GM12878 (cell line): Measurements from ENCODE around the gene FAM81A. TPM values are rescaled to one million over a fixed set of nuclear protein-coding genes. Genes with fewer than 3 reads are reported as not detected.

ENCODE experiments used
- ATAC-seq: fragments of 200-7000 bp; cut with Tn5 transposase; 3 replicates; pipeline ENCODE4 v1.9.1; 2020; ENCODE audit warnings: mild to moderate bottlenecking, moderate library complexity
- BruUV-seq: library from RNA; stranded (reverse); fragments of 400-500 nt; replicated peaks from 2 replicates; lab custom pipeline; 2021; lab: Mats Ljungman, UMichigan
- CTCF ChIA-PET: fragments of 300-600 bp; sonication (Branson Sonifier 250); formaldehyde crosslinking; extraction: SDS; loops from one replicate; lab custom pipeline; 2021; ENCODE audit warnings: inconsistent platforms; lab: Yijun Ruan, JAX
- POLR2A ChIA-PET: fragments of 350-600 bp; formaldehyde crosslinking; extraction: SDS; loops from one replicate; lab custom pipeline; 2021; ENCODE audit warnings: inconsistent platforms; lab: Charles Lee
- RAD21 ChIA-PET: fragments of 300-600 bp; sonication (Branson Sonifier 250); formaldehyde crosslinking; loops from one replicate; lab custom pipeline; 2023; ENCODE audit warnings: antibody characterized with exemption; ENCODE audit not compliant: unreplicated experiment; lab: Charles Lee
- SMC1A ChIA-PET: fragments of 300-600 bp; sonication (Branson Sonifier 250); formaldehyde crosslinking; loops from one replicate; lab custom pipeline; 2023; ENCODE audit not compliant: unreplicated experiment, uncharacterized antibody; lab: Charles Lee
- DNase-seq: peaks from one replicate; pipeline ENCODE4 v3.0.0-alpha.2; 2011; ENCODE audit warnings: low read depth, low spot score
- FAIRE-seq: peaks from 3 replicates; lab custom pipeline; 2011; peaks lifted over from hg19 to GRCh38; lab: Jason Lieb, UNC
- H2AFZ ChIP-seq: 2 replicates; pipeline ENCODE4 v1.6.0; 2011; ENCODE audit warnings: low read depth, low read length, control low read depth; ENCODE audit not compliant: control insufficient read depth
- H3K27ac ChIP-seq: 2 replicates; pipeline ENCODE4 v1.5.1; 2011; ENCODE audit warnings: control low read depth; ENCODE audit not compliant: control insufficient read depth, insufficient read depth
- H3K27me3 ChIP-seq, 2 experiments: replicated peaks in 1 of 2; 2 replicates each; pipeline versions ENCODE4 v1.6.0 to v1.6.1; 2011; ENCODE audit warnings: low read length in 1 of 2; ENCODE audit not compliant: control insufficient read depth in 2 of 2, insufficient read depth in 2 of 2
- H3K36me3 ChIP-seq, 2 experiments: 2 replicates each; pipeline ENCODE4 v1.5.1; 2011; ENCODE audit warnings: low read length in 1 of 2; ENCODE audit not compliant: control insufficient read depth in 2 of 2, insufficient read depth in 2 of 2
- H3K4me1 ChIP-seq: 2 replicates; pipeline ENCODE4 v1.6.1; 2011; ENCODE audit warnings: mild to moderate bottlenecking, low read length, moderate library complexity, mixed read lengths; ENCODE audit not compliant: control insufficient read depth, insufficient read depth
- H3K4me2 ChIP-seq: 2 replicates; pipeline ENCODE4 v1.6.0; 2011; ENCODE audit warnings: control low read depth; ENCODE audit not compliant: control insufficient read depth, insufficient read depth
- H3K4me3 ChIP-seq: fragments of 200-600 bp; sonication (generic); 2 replicates; pipeline ENCODE4 v1.5.1; 2016
- H3K79me2 ChIP-seq: 2 replicates; pipeline ENCODE4 v1.6.0; 2011; ENCODE audit warnings: low read length; ENCODE audit not compliant: control insufficient read depth, insufficient read depth
- H3K9ac ChIP-seq: 2 replicates; pipeline ENCODE4 v1.8.0; 2011; ENCODE audit warnings: low read length, control low read depth, mixed read lengths; ENCODE audit not compliant: control insufficient read depth, insufficient read depth
- H3K9me3 ChIP-seq: replicated peaks from 3 replicates; pipeline ENCODE4 v1.5.1; 2011; ENCODE audit warnings: mild to moderate bottlenecking, low read length; ENCODE audit not compliant: control insufficient read depth, insufficient read depth
- H4K20me1 ChIP-seq: 2 replicates; pipeline ENCODE4 v1.6.0; 2011; ENCODE audit not compliant: control insufficient read depth, insufficient read depth
- CBX5 ChIP-seq: sonication (generic); IDR thresholded peaks from 2 replicates; pipeline ENCODE4 v1.6.1; 2016; ENCODE audit warnings: low read depth, moderate library complexity, mild to moderate bottlenecking, inconsistent platforms
- CTCF ChIP-seq, 3 experiments: IDR thresholded peaks in 2 of 3; conservative IDR thresholded peaks in 1 of 3; 2 replicates each; pipeline ENCODE4 v1.5.1; 2011; ENCODE audit warnings: low read depth in 3 of 3, low read length in 3 of 3, mild to moderate bottlenecking in 3 of 3, control low read depth in 2 of 3, moderate library complexity in 2 of 3, inconsistent platforms in 1 of 3, mixed read lengths in 1 of 3; ENCODE audit not compliant: control insufficient read depth in 2 of 3, insufficient read depth in 1 of 3; ENCODE audit errors: extremely low read depth in 1 of 3
- DPF2 ChIP-seq: fragments of 450-650 bp; IDR thresholded peaks from 2 replicates; pipeline ENCODE4 v1.6.1; 2017; ENCODE audit warnings: mild to moderate bottlenecking
- KAT2A ChIP-seq: conservative IDR thresholded peaks from 2 replicates; pipeline ENCODE4 v1.6.1; 2011; ENCODE audit warnings: low read depth, low read length; ENCODE audit not compliant: control insufficient read depth
- SUPT20H ChIP-seq: IDR thresholded peaks from 2 replicates; pipeline ENCODE4 v1.6.1; 2011; ENCODE audit warnings: low read depth, mild to moderate bottlenecking, low read length, moderate library complexity, borderline replicate concordance; ENCODE audit not compliant: control insufficient read depth
- ZNF217 ChIP-seq: fragments of 450-650 bp; IDR thresholded peaks from 2 replicates; pipeline ENCODE4 v1.6.1; 2017; ENCODE audit warnings: antibody characterized with exemption, mild to moderate bottlenecking
- WGBS: methylation state at CpG from one replicate; pipeline ENCODE4 v1.1.6; 2016; ENCODE audit warnings: low lambda C conversion rate; ENCODE audit not compliant: insufficient replicate concordance, insufficient coverage; ENCODE audit errors: missing lambda C conversion rate; 5-methylcytosine and 5-hydroxymethylcytosine counted together
- in situ Hi-C: fragments of 300-500 bp; cut with MboI; formaldehyde crosslinking; loops from 9 replicates; pipeline ENCODE4 v1.14.3; 2018; ENCODE audit warnings: mixed read lengths
- intact Hi-C: fragments of 100-400 bp; cut with micrococcal nuclease; formaldehyde crosslinking; loops from one replicate; pipeline ENCODE4 v1.14.2; 2022; ENCODE audit not compliant: unreplicated experiment
- polyA plus RNA-seq, 11 experiments: library from polyadenylated mRNA; depleted of rRNA in 4 of 11; unstranded in 6 of 11; stranded (reverse) in 5 of 11; fragments of >200 nt; fragmentation: Nextera tagmentation in 4 of 11; fragmentation: Illumina TruSeq in 1 of 11; extraction: Ambion mirVana in 4 of 11; extraction: Trizol in 1 of 11; gene quantifications; 1 replicate in 1 of 11; 2 replicates in 10 of 11; pipeline versions ENCODE4 v1.2.1 to v1.2.3, GENCODE V29; 2011 to 2016; ENCODE audit warnings: inconsistent platforms in 2 of 11, missing spikeins in 2 of 11, low read depth in 1 of 11
- total RNA-seq, 4 experiments: library from RNA; depleted of rRNA in 3 of 4; stranded (reverse); fragments of >200 nt in 3 of 4; fragmentation: Illumina TruSeq in 1 of 4; extraction: Trizol in 1 of 4; gene quantifications; 2 replicates each; pipeline versions ENCODE4 v1.2.1 to v1.2.3, GENCODE V29; 2013 to 2021
- TF ChIP-seq, protein P1 (sequence below): fragments of 450-650 bp; IDR thresholded peaks from 2 replicates; pipeline ENCODE4 v1.6.1; 2018; ENCODE audit warnings: mild to moderate bottlenecking, low read depth, moderate library complexity; ENCODE audit not compliant: partially characterized antibody

FAM81A gene
- total and polyA plus RNA-seq, 10 of the 15 experiments (the other 5 are each of a cell fraction or from before 2014, with no cell fraction given), result 0.18 to 34.5 (median 16.2) TPM

DNA sequence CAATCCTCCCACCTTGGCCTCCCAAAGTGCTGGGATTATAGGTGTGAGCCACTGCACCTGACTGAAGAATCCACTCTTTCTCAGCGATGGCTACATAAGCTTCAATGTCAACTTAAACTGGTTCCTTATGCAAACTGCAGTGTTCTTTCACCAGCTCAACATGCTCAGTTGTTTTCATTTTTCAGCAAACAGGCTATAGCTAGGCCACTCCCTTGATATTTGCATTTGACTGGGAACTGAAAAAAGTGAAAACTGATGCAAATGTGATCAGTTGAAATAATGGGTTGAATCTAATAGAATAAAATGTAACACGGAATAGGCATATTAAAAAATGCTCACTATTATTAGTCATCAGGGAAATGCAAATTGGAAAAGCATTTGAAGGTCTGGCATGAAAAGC is 99.4 kb downstream of the FAM81A start:
- H2AFZ ChIP-seq, result no peak overlapping the region
- in situ Hi-C loops (loop anchor here (5.0 kb wide), 1 partner anchor 90 kb away; no protein-coding TSS in a partner anchor), intact Hi-C loops (no loop called here)
- ATAC-seq, result peak; percentile 51
- peaks cover 34% of the 10 kb centered on the region for H3K4me1 ChIP-seq
- no peaks in the 10 kb centered on the region for H3K79me2 ChIP-seq
- SMC1A ChIA-PET, result interaction anchor here (0.7 to 1.7 kb wide), 3 partner anchors 9 to 80 kb away, joined by 3 to 4 read pairs (median 3); no protein-coding TSS in a partner anchor
- 11% methylated on average over 2 of the region's 2 CpGs for WGBS
- TF ChIP-seq KAT2A (no peak), ZNF217 (no peak), CTCF (IDR thresholded peaks at IDR 0.05 in 2 of 3, conservative IDR thresholded peaks at IDR 0.05 in 1 of 3; ENCODE audit: control insufficient read depth in 2 of 3, extremely low read depth in 1 of 3, insufficient read depth in 1 of 3, low read depth in 3 of 3, low read length in 3 of 3) (no peak), DPF2 (no peak), CBX5 (no peak), SUPT20H (no peak)
- TF ChIP-seq, protein P1, sequence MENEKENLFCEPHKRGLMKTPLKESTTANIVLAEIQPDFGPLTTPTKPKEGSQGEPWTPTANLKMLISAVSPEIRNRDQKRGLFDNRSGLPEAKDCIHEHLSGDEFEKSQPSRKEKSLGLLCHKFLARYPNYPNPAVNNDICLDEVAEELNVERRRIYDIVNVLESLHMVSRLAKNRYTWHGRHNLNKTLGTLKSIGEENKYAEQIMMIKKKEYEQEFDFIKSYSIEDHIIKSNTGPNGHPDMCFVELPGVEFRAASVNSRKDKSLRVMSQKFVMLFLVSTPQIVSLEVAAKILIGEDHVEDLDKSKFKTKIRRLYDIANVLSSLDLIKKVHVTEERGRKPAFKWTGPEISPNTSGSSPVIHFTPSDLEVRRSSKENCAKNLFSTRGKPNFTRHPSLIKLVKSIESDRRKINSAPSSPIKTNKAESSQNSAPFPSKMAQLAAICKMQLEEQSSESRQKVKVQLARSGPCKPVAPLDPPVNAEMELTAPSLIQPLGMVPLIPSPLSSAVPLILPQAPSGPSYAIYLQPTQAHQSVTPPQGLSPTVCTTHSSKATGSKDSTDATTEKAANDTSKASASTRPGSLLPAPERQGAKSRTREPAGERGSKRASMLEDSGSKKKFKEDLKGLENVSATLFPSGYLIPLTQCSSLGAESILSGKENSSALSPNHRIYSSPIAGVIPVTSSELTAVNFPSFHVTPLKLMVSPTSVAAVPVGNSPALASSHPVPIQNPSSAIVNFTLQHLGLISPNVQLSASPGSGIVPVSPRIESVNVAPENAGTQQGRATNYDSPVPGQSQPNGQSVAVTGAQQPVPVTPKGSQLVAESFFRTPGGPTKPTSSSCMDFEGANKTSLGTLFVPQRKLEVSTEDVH, result no peak
- POLR2A ChIA-PET, result no interaction called here
- no peak for DNase-seq
- no peaks in the 10 kb centered on the region for H3K9me3 ChIP-seq
- no peaks in the 10 kb centered on the region for H3K36me3 ChIP-seq
- no peak for FAIRE-seq
- no TSS peak for BruUV-seq
- RAD21 ChIA-PET, result interaction anchor here (0.9 to 1.0 kb wide), 2 partner anchors 8 to 22 kb away, joined by 4 read pairs; no protein-coding TSS in a partner anchor
- peak overlapping the region; percentile 60 for H3K4me2 ChIP-seq
- H3K27me3 ChIP-seq, result no peaks in the 10 kb centered on the region
- no peaks in the 10 kb centered on the region for H4K20me1 ChIP-seq
- H3K27ac ChIP-seq, result no peak overlapping the region
- H3K4me3 ChIP-seq, result no peak overlapping the region
- no peak overlapping the region for H3K9ac ChIP-seq
- CTCF ChIA-PET, result interaction anchor here (0.7 to 1.3 kb wide), 5 partner anchors 9 to 228 kb away, joined by 3 to 5 read pairs (median 4); no protein-coding TSS in a partner anchor
